Stimulated activated CD4-positive, alpha-beta T cell treated with anti-CD3 and anti-CD28 coated beads, Interleukin-1b, Interleukin-23, amount 100 ng/mL, for 4 hours (primary cell): Measurements from ENCODE around the gene SRPK2.
"Not testable (repeated sequence)": the region's sequence is repeated elsewhere in the genome, so short reads cannot be mapped to it uniquely, and the experiment has no call there.

Source experiments
- DNase-seq, 2 donors: peaks; one replicate each; pipeline ENCODE4 v3.0.0-alpha.2; 2020; ENCODE audit warnings: low read depth in 2 of 2

SRPK2 gene

GRCh38 chr7:105267244-105267643 lies 121.5 kb downstream of the SRPK2 start:
- DNase-seq, result no peak

GRCh38 chr7:105264707-105265106 lies 124.0 kb downstream of the SRPK2 start:
- DNase-seq, result no peak

GRCh38 chr7:105261689-105262088 lies 127.0 kb downstream of the SRPK2 start:
- DNase-seq, result no peak

GRCh38 chr7:105260201-105260871 lies 128.4 kb downstream of the SRPK2 start:
- DNase-seq, result not testable (repeated sequence)

- not testable (repeated sequence) for DNase-seq
These were observed 129.8 kb downstream of the SRPK2 start for GRCh38 chr7:105258919-105259318.

- no peak for DNase-seq
These were observed 131.4 kb downstream of the SRPK2 start for GRCh38 chr7:105257338-105257737.

- no peak for DNase-seq
These were observed 131.9 kb downstream of the SRPK2 start for GRCh38 chr7:105256761-105257231.

- no peak for DNase-seq
These were observed 138.0 kb downstream of the SRPK2 start for GRCh38 chr7:105250706-105251105.

- DNase-seq, result no peak
These were observed 138.5 kb downstream of the SRPK2 start for GRCh38 chr7:105250239-105250638.

- no peak for DNase-seq
These were observed 139.5 kb downstream of the SRPK2 start for GRCh38 chr7:105249216-105249615.

- DNase-seq, result no peak
These were observed 142.0 kb downstream of the SRPK2 start for GRCh38 chr7:105246679-105247078.

- no peak for DNase-seq
These were observed 142.5 kb downstream of the SRPK2 start for GRCh38 chr7:105246256-105246655.

GRCh38 chr7:105245398-105246114 lies 143.2 kb downstream of the SRPK2 start:
- no peak for DNase-seq

GRCh38 chr7:105244594-105244993 lies 144.1 kb downstream of the SRPK2 start:
- DNase-seq, result no peak

GRCh38 chr7:105241198-105241597 lies 147.5 kb downstream of the SRPK2 start:
- no peak for DNase-seq

GRCh38 chr7:105238198-105238765 lies 150.4 kb downstream of the SRPK2 start:
- DNase-seq, result no peak

- DNase-seq, result no peak
These were observed 153.8 kb downstream of the SRPK2 start for GRCh38 chr7:105234886-105235285.

- DNase-seq, result not testable (repeated sequence)
These were observed 155.9 kb downstream of the SRPK2 start for GRCh38 chr7:105232829-105233291.

- no peak for DNase-seq
These were observed 158.2 kb downstream of the SRPK2 start for GRCh38 chr7:105230486-105230885.

- DNase-seq, result no peak
These were observed 159.1 kb downstream of the SRPK2 start for GRCh38 chr7:105229641-105230040.

GRCh38 chr7:105228555-105228954 lies 160.2 kb downstream of the SRPK2 start:
- no peak for DNase-seq

GRCh38 chr7:105227391-105227790 lies 161.3 kb downstream of the SRPK2 start:
- no peak for DNase-seq
